Measurements from ENCODE around the gene ECT2L.

ECT2L gene

GRCh38 chr6:138805016-138805765, 9.3 kb downstream of the ECT2L start:
- no peak for DNase-seq

GRCh38 chr6:138806889-138807288, 11.0 kb downstream of the ECT2L start:
- DNase-seq = no peak

DNA sequence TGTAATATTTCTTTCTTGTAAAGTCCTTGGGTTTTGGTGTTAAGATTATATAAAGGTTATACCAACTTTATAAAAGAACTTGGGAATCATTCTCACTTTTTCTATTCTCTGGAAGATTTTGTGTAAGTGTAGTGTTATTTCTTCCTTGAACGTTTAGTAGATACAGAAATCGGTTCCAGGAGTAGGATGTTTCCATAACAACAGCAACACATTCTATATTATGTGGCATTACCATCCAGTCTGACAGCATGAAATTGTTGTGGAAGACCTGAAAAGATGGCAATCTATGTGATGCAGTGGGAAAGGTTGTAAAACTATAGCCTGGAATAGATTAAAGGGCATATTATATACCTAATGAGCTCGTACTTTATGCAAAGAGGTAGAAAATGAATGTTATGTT, 13.8 kb downstream of the ECT2L start:
- no peak for DNase-seq

DNA sequence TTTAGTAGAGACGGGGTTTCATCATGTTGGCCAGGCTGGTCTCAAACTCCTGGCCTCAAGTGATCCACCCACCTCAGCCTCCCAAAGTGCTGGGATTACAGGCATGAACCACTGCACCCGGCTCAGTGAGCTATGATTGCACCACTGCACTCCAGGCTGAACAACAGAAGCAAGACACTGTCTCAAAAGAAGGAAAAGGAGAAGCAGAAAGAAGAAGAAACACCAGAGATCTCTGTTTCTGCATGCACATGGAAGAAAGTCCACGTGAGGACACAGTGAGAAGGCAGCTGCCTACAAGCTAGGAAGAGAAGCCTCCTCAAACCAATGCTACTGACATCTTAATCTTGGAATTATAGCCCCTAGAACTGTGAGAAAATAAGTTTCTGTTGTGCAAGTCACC, 16.0 kb downstream of the ECT2L start:
- no peak for DNase-seq

- DNase-seq = no peak
Observed at GRCh38 chr6:138814179-138814834, 18.4 kb downstream of the ECT2L start.

- no peak for DNase-seq
Observed at GRCh38 chr6:138815221-138815620, 19.3 kb downstream of the ECT2L start.

DNA sequence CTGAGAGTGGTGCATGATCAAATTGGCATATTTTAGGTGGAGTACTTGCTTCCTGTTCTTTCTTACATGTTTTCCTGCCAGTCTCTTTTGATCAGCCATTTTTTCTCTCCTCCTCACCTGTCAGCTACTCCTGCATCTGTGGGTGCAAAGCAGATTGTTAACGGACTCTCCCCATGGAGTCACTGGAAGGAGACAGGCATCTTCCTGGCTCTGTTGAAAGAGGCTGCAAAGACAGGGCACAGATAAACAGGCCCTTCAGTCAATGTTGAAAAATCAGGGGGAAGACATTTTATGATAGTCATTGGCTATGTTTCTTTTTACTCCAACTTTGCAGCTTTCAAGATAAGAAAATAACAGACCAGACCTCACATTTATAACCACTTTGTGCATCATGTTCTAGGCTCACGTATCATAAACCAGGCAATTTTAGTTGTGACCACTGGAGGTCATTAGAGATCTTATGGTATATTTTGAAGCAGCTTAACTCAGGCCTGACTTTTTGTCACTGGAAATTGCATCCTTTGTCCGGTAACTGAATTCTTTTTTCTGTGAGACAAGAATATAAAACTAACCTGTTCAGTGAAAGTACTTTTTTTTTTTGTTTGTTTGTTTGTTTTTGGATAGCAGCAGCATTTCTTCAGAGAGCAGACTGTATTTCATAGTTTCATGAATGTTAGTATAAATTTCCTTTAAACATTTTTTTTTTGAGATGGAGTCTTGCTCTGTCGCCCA, 20.1 kb downstream of the ECT2L start:
- no peak for DNase-seq

GRCh38 chr6:138817799-138818198, 21.9 kb downstream of the ECT2L start:
- no peak for DNase-seq

- DNase-seq = no peak
Observed at GRCh38 chr6:138818496-138819194, 22.8 kb downstream of the ECT2L start.

DNA sequence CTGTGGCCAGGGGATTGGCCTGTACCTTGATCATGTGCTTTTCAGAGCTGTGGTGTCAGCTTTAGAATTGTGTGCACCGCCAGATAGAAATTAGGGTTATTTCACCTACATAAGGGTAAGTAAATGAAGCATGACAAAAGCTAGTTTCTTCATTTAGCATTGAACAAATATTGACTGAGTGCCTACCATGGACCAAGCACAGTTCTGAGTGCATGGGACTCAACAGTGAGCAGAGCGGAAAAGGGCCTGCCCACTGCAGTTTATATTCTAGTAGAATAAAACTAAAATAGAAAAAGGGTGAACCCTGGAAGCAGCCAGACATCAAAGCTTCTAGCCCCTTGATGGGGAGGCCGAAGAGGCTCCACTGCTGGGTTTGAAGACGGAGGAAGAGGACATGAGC, 25.6 kb downstream of the ECT2L start:
- no peak for DNase-seq

DNA sequence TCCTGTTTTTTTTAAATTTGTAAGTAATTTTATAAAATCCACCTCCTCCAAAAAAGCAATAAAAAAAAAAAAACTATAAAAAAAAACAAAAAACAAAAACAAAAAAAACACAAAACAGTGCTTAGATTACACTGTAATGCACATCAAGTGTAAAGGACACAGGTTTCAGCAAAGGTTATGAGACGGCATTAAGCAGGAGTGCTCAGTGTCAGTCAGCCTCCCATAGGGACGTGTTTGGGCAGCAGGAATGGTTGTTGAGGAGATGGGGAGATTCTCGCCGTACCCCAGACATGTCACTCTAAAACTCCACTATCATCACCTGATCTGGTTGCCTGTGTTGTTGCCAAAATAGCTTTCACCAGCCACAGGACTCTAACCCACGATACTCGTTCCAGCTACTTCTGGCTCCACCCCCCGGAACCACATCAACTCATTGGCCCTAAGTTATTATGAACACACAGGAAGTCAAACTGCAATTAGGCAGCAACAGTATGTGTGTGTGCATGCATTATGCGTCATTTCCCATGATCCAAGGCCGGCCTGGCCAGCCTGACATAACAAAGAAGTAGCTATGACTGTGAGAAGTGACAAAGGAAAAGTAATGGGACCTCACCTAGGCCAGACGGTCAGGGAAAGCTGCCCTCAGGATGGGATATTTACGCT, 28.7 kb downstream of the ECT2L start:
- no peak for DNase-seq

- no peak for DNase-seq
Observed at GRCh38 chr6:138830248-138830647, 34.4 kb downstream of the ECT2L start.

GRCh38 chr6:138832182-138832581, 36.3 kb downstream of the ECT2L start:
- DNase-seq = no peak

GRCh38 chr6:138833816-138834539, 38.1 kb downstream of the ECT2L start:
- no peak for DNase-seq

GRCh38 chr6:138837246-138837645, 41.4 kb downstream of the ECT2L start:
- DNase-seq = no peak

DNA sequence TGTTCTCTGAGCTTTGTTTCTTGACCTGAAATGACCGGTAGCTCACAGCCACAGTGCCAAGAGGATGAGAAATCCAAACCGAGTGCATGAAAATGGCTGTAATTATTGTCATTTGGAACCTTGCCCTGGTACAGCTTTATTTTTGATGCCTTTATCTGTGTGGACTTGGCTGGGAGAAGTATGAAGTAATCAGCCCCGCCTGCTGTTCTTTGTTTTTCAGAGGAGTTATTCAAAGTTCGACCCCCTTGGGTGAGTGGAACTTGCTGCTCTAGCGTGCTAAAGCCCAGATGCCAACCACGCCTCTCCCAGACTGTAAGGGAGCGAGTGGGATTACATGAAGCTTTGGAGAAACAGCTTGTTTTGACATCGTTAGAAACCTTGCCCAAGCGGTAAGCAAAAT, 48.3 kb downstream of the ECT2L start:
- DNase-seq = no peak

GRCh38 chr6:138847884-138848283, 52.0 kb downstream of the ECT2L start:
- DNase-seq = no peak

DNA sequence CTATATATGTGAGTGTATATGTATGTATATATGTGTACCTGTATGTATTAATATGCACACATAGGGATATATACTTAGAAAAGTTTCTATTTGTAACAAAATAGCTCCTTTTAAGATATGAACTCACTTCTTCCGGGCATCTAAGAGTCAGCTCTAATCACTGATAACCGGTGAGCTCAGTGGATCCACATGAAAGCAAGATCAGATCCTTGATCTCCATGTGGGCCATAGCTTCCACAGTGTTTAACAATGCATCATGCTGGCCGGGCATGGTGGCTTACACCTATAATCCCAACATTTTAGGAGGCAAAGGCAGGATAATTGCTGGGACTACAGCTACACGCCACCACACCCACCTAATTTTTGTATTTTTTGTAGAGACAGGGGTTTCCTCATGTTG, 52.6 kb downstream of the ECT2L start:
- no peak for DNase-seq

DNA sequence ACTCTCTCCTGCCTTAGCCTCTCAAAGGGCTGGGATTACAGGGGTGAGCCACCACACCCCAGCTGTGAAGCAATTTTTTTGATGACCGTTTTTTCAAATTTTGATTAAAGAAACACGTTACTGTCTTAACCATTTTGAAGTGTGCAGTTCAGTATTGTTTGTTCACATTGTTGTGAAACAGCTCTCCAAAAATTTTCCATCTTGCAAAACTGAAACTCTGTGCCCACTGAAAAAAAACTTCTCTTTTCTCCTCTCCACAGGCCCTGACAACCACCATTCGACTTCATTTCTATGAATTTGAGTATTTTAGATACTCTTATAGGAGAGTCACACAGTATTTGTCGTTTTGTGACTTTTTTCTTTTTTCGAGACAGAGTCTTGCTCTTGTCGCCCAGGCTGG, 53.9 kb downstream of the ECT2L start:
- DNase-seq = no peak

DNA sequence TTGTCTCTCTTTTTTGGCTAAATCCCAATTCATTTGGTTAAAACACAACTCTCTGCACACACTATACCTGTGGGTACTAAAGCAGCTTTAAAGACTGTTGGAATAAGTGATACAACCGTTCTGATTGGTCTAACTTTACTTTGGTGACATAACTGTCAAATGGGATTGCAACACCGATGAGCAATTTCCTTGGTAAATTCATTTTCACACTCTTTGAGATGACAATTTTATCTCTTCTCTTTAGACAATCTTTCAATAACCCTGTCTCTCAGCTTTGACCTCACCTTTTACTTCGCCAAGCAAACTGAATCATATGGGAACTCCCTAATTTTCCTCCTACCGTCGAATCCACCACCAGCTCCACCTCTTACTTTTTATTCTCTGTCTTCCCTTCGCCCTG, 60.8 kb downstream of the ECT2L start:
- no peak for DNase-seq

DNA sequence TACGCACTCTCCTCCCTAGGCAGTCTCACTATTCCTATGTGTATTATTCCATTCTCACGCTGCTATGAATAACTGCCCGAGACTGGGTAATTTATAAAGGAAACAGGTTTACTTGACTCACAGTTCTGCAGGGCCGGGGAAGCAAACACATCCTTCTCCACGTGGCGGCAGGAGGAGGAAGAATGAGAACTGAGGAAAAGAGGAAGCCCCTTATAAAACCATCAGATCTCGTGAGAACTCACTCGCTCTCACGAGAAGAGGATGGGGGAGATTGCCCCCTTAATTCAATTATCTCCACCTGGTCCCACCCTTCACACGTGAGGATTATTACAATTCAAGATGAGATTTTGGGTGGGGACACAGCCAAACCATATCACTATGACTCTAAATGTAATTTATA, 61.9 kb downstream of the ECT2L start:
- DNase-seq = no peak

DNA sequence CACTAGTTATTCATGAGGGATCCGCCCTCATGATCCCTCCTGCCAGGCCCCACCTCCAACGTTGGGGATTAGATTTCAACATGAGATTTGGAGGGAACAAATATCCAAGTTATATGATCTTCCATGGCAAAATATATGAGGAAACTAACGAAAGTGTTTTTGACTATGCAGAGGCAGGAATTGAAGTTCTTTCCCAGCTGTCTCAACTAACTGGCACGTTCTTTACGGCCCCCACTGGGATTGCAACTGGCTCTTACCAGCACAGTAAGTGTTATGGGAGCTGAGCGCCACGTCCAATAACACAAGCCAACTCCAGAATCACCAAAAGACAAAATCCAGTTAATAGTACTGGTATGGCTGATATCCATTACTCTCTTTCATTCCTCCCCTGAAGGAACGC, 66.6 kb downstream of the ECT2L start:
- no peak for DNase-seq
